Measurements from ENCODE around the gene TGDS. TPM values are rescaled to one million over a fixed set of nuclear protein-coding genes. Genes with fewer than 3 reads are reported as not detected.
A peak's percentile ranks its signal among the peaks of the same experiment; 100 is the strongest.

TGDS gene
- total and polyA plus RNA-seq, 5 donors from 2014 or later, result 6.1 to 21.2 (median 14.5) TPM

GRCh38 chr13:94609196-94609595 lies 13.2 kb upstream of the TGDS start:
- Histone ChIP-seq H3K36me3 (ENCODE audit: control insufficient read depth, insufficient read depth, low read length) (peaks cover 16% of the 10 kb centered on the region), H3K4me3 (ENCODE audit: low read depth, low read length) (no peak overlapping the region), H3K27me3 (ENCODE audit: control insufficient read depth, insufficient read depth, low read length) (no peaks in the 10 kb centered on the region), H3K9me3 (ENCODE audit: control insufficient read depth in 2 of 2, low read length in 2 of 2) (no peaks in the 10 kb centered on the region), H3K4me1 (ENCODE audit: control insufficient read depth, insufficient read depth, low read length, poor library complexity, severe bottlenecking) (no peaks in the 10 kb centered on the region), H3K27ac (ENCODE audit: insufficient read depth, low read length, poor library complexity, severe bottlenecking) (no peak overlapping the region)
- H3K27me3 Mint-ChIP-seq, result no peaks in the 10 kb centered on the region
- H3K9me3 Mint-ChIP-seq, result no peaks in the 10 kb centered on the region
- no peak for ATAC-seq (ENCODE audit: low read depth in 2 of 2)
- no peak overlapping the region for H3K27ac Mint-ChIP-seq
- DNase-seq, result no peak
- H3K36me3 Mint-ChIP-seq, result peaks cover 26% of the 10 kb centered on the region
- H3K4me1 Mint-ChIP-seq, result peaks cover 11 to 33% (median 31%) of the 10 kb centered on the region in 4 donors
- no peak overlapping the region for H3K4me3 Mint-ChIP-seq

GRCh38 chr13:94608586-94608985 lies 12.6 kb upstream of the TGDS start:
- H3K4me3 ChIP-seq (ENCODE audit: low read depth, low read length), result no peak overlapping the region
- no peaks in the 10 kb centered on the region for H3K9me3 ChIP-seq (ENCODE audit: control insufficient read depth in 2 of 2, low read length in 2 of 2)
- Mint-ChIP-seq H3K9me3 (no peaks in the 10 kb centered on the region), H3K4me1 (peaks cover 11 to 38% (median 31%) of the 10 kb centered on the region in 4 donors), H3K27ac (no peak overlapping the region), H3K4me3 (no peak overlapping the region), H3K36me3 (peaks cover 25% of the 10 kb centered on the region), H3K27me3 (no peaks in the 10 kb centered on the region)
- H3K27me3 ChIP-seq (ENCODE audit: control insufficient read depth, insufficient read depth, low read length), result no peaks in the 10 kb centered on the region
- ATAC-seq (ENCODE audit: low read depth in 2 of 2) (no peak), DNase-seq (no peak)
- peaks cover 16% of the 10 kb centered on the region for H3K36me3 ChIP-seq (ENCODE audit: control insufficient read depth, insufficient read depth, low read length)
- H3K27ac ChIP-seq (ENCODE audit: insufficient read depth, low read length, poor library complexity, severe bottlenecking), result no peak overlapping the region
- peaks cover 3% of the 10 kb centered on the region for H3K4me1 ChIP-seq (ENCODE audit: control insufficient read depth, insufficient read depth, low read length, poor library complexity, severe bottlenecking)

GRCh38 chr13:94607939-94608338 lies 12.0 kb upstream of the TGDS start:
- Histone ChIP-seq H3K27me3 (ENCODE audit: control insufficient read depth, insufficient read depth, low read length) (no peaks in the 10 kb centered on the region), H3K27ac (ENCODE audit: insufficient read depth, low read length, poor library complexity, severe bottlenecking) (no peak overlapping the region), H3K4me1 (ENCODE audit: control insufficient read depth, insufficient read depth, low read length, poor library complexity, severe bottlenecking) (peaks cover 3% of the 10 kb centered on the region), H3K4me3 (ENCODE audit: low read depth, low read length) (no peak overlapping the region), H3K9me3 (ENCODE audit: control insufficient read depth in 2 of 2, low read length in 2 of 2) (no peaks in the 10 kb centered on the region), H3K36me3 (ENCODE audit: control insufficient read depth, insufficient read depth, low read length) (peaks cover 16% of the 10 kb centered on the region)
- Mint-ChIP-seq H3K4me3 (no peak overlapping the region), H3K36me3 (peaks cover 20% of the 10 kb centered on the region), H3K27me3 (no peaks in the 10 kb centered on the region), H3K9me3 (no peaks in the 10 kb centered on the region), H3K27ac (no peak overlapping the region), H3K4me1 (peaks cover 13 to 42% (median 34%) of the 10 kb centered on the region in 4 donors)
- no peak for ATAC-seq (ENCODE audit: low read depth in 2 of 2)
- no peak for DNase-seq

- H3K9me3 Mint-ChIP-seq, result no peaks in the 10 kb centered on the region
- Histone ChIP-seq H3K4me3 (ENCODE audit: low read depth, low read length) (no peak overlapping the region), H3K4me1 (ENCODE audit: control insufficient read depth, insufficient read depth, low read length, poor library complexity, severe bottlenecking) (peaks cover 8% of the 10 kb centered on the region), H3K36me3 (ENCODE audit: control insufficient read depth, insufficient read depth, low read length) (peaks cover 16% of the 10 kb centered on the region), H3K9me3 (ENCODE audit: control insufficient read depth in 2 of 2, low read length in 2 of 2) (no peaks in the 10 kb centered on the region), H3K27ac (ENCODE audit: insufficient read depth, low read length, poor library complexity, severe bottlenecking) (no peak overlapping the region), H3K27me3 (ENCODE audit: control insufficient read depth, insufficient read depth, low read length) (no peaks in the 10 kb centered on the region)
- H3K27me3 Mint-ChIP-seq, result no peaks in the 10 kb centered on the region
- DNase-seq (no peak), ATAC-seq (ENCODE audit: low read depth in 2 of 2) (no peak)
- H3K36me3 Mint-ChIP-seq, result peaks cover 18% of the 10 kb centered on the region
- peak overlapping the region in 1 of 3 donors; percentile 84 for H3K27ac Mint-ChIP-seq
- H3K4me1 Mint-ChIP-seq, result peaks cover 16 to 50% (median 42%) of the 10 kb centered on the region in 4 donors
- H3K4me3 Mint-ChIP-seq, result no peak overlapping the region
Measured at GRCh38 chr13:94607056-94607455, 11.1 kb upstream of the TGDS start.

GRCh38 chr13:94602467-94602866 lies 6.5 kb upstream of the TGDS start:
- no peaks in the 10 kb centered on the region for H3K27me3 ChIP-seq (ENCODE audit: control insufficient read depth, insufficient read depth, low read length)
- H3K4me3 ChIP-seq (ENCODE audit: low read depth, low read length), result peak overlapping the region; percentile 76
- Mint-ChIP-seq H3K36me3 (peaks cover 12% of the 10 kb centered on the region), H3K27me3 (no peaks in the 10 kb centered on the region), H3K4me1 (peaks cover 20 to 55% (median 39%) of the 10 kb centered on the region in 4 donors), H3K4me3 (peak overlapping the region; percentile 86 to 96 (median 92)), H3K27ac (peak overlapping the region; percentile 63 to 84 (median 73)), H3K9me3 (peaks cover 0 to 1% (median 0%) of the 10 kb centered on the region in 7 donors)
- H3K27ac ChIP-seq (ENCODE audit: insufficient read depth, low read length, poor library complexity, severe bottlenecking), result peak overlapping the region; percentile 73
- ATAC-seq (ENCODE audit: low read depth in 2 of 2), result no peak
- H3K4me1 ChIP-seq (ENCODE audit: control insufficient read depth, insufficient read depth, low read length, poor library complexity, severe bottlenecking), result peaks cover 11% of the 10 kb centered on the region
- H3K36me3 ChIP-seq (ENCODE audit: control insufficient read depth, insufficient read depth, low read length), result peaks cover 6% of the 10 kb centered on the region
- DNase-seq, result no peak
- H3K9me3 ChIP-seq (ENCODE audit: control insufficient read depth in 2 of 2, low read length in 2 of 2), result no peaks in the 10 kb centered on the region

GRCh38 chr13:94601446-94602431 lies 5.8 kb upstream of the TGDS start, which contains the start of gene GPR180:
TSS of gene GPR180 (plus strand) at chr13:94601857. CDS start at chr13:94601928, 71 bp downstream.
- H3K9me3 Mint-ChIP-seq, result peaks cover 0 to 1% (median 0%) of the 10 kb centered on the region in 7 donors
- H3K4me3 Mint-ChIP-seq, result peak within 1 kb of the TSS; percentile 86 to 96 (median 92)
- H3K4me3 ChIP-seq (ENCODE audit: low read depth, low read length), result peak within 1 kb of the TSS; percentile 76
- H3K27ac Mint-ChIP-seq, result peak within 1 kb of the TSS; percentile 74 to 96 (median 89)
- peaks cover 11% of the 10 kb centered on the region for H3K4me1 ChIP-seq (ENCODE audit: control insufficient read depth, insufficient read depth, low read length, poor library complexity, severe bottlenecking)
- H3K9me3 ChIP-seq (ENCODE audit: control insufficient read depth in 2 of 2, low read length in 2 of 2), result no peaks in the 10 kb centered on the region
- peaks cover 22 to 47% (median 33%) of the 10 kb centered on the region in 4 donors for H3K4me1 Mint-ChIP-seq
- no peaks in the 10 kb centered on the region for H3K27me3 ChIP-seq (ENCODE audit: control insufficient read depth, insufficient read depth, low read length)
- H3K36me3 Mint-ChIP-seq, result peaks cover 6% of the 10 kb centered on the region
- DNase-seq, result peak; percentile 82 to 98 (median 86)
- H3K27ac ChIP-seq (ENCODE audit: insufficient read depth, low read length, poor library complexity, severe bottlenecking), result peak within 1 kb of the TSS; percentile 73
- H3K36me3 ChIP-seq (ENCODE audit: control insufficient read depth, insufficient read depth, low read length), result no peaks in the 10 kb centered on the region
- ATAC-seq (ENCODE audit: low read depth in 2 of 2), result peak; percentile 99 to 100
- no peaks in the 10 kb centered on the region for H3K27me3 Mint-ChIP-seq

GRCh38 chr13:94599877-94600276 lies 3.9 kb upstream of the TGDS start:
- DNase-seq (no peak), ATAC-seq (ENCODE audit: low read depth in 2 of 2) (no peak)
- Mint-ChIP-seq H3K27me3 (no peaks in the 10 kb centered on the region), H3K9me3 (peaks cover 0 to 1% (median 0%) of the 10 kb centered on the region in 7 donors), H3K36me3 (no peaks in the 10 kb centered on the region), H3K27ac (peak overlapping the region in 1 of 3 donors; percentile 14), H3K4me1 (peaks cover 26 to 49% (median 30%) of the 10 kb centered on the region in 4 donors), H3K4me3 (peak overlapping the region in 2 of 4 donors; percentile 44 to 94)
- peaks cover 21% of the 10 kb centered on the region for H3K4me1 ChIP-seq (ENCODE audit: control insufficient read depth, insufficient read depth, low read length, poor library complexity, severe bottlenecking)
- H3K36me3 ChIP-seq (ENCODE audit: control insufficient read depth, insufficient read depth, low read length), result no peaks in the 10 kb centered on the region
- H3K9me3 ChIP-seq (ENCODE audit: control insufficient read depth in 2 of 2, low read length in 2 of 2), result no peaks in the 10 kb centered on the region
- H3K27me3 ChIP-seq (ENCODE audit: control insufficient read depth, insufficient read depth, low read length), result no peaks in the 10 kb centered on the region
- no peak overlapping the region for H3K27ac ChIP-seq (ENCODE audit: insufficient read depth, low read length, poor library complexity, severe bottlenecking)
- no peak overlapping the region for H3K4me3 ChIP-seq (ENCODE audit: low read depth, low read length)
